C1 segment of cervical spinal cord (tissue), 14 donors: Measurements from ENCODE around the gene ZNF74.
A peak's percentile ranks its signal among the peaks of the same experiment; 100 is the strongest.
"Not testable (repeated sequence)": the region's sequence is repeated elsewhere in the genome, so short reads cannot be mapped to it uniquely, and the experiment has no call there.

Experiments used
- DNase-seq, 14 donors: peaks; one replicate each; lab custom pipeline; 2025; lab: John Stamatoyannopoulos, UW

The ZNF74 gene

GRCh38 chr22:20376281-20376680, 17.7 kb upstream of the ZNF74 start:
- not testable (repeated sequence) for DNase-seq

GRCh38 chr22:20376983-20377382, 17.0 kb upstream of the ZNF74 start:
- DNase-seq = not testable (repeated sequence)

DNA sequence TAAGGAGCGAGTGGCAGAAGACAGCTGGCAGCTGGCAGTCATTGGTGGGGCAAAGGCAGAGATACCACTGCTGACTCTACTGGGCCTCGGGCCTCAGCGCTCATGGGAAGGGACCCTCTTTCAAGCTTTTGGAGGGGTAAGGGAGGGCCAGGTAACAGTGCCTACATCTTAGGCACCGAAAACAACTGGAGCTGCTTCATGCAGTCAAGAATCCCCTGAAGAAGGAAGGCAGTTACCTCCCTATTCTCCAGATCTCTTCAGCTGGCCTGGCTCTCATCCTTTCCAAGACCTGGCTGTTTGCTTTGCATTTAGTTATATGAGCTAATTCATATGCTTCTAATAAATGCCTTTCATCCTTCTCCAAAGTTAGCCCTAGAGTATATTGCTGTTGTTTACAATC, 15.8 kb upstream of the ZNF74 start:
- no peak for DNase-seq

DNA sequence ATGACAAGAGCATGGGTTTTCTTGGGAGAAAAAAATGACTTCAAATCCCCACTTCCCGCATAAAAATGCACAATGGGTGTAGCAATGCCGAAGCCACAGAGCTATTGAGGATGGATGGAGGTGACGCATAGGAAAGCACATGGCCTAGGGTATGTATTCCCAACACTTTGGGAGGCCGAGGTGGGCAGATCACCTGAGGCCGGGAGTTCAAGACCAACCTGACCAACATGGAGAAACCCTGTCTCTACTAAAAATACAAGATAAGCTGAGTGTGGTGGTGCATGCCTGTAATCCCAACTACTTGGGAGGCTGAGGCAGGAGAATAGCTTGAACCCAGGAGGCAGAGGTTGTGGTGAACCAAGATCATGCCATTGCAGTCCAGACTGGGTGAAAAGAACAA, 15.3 kb upstream of the ZNF74 start:
- DNase-seq = not testable (repeated sequence)

DNA sequence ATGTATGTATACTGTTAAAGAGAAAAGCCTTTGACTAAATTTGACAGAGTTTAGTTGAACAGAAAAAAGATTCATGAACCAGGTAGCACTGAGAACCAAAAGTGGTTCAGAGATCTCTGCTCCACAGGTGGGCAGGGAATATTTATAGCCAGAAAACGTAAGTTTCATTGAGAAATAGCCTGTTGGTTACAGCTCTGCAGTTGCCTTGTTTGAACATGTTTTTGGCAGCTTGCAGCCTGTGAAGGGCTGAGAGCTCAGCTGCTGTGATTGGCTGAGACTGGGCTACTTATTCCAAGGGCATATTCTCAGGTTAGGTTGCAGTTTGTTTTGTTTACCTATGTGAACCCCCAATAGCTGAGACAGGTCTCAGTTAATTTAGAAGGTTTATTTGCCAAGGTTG, 13.5 kb upstream of the ZNF74 start:
- DNase-seq = no peak

GRCh38 chr22:20383538-20383937, 10.4 kb upstream of the ZNF74 start:
- no peak for DNase-seq

DNA sequence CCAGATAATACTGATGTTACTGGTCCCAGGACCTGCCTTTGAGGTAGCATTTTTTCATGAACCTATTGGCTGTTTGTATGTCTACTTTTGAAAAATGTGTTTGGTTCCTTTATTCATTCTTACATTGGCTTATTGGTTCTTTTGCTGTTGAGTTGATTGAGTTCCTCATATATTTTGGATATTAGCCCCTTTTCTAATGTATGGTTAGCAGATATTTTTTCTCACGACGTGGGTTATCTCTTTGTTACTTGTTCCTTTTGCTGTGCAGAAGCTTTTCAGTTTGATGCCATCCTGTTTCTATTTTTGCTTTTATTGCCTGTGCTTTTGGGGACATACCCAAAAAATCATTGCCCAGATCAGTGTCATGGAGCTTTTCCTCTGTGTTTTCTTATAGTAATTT, 9.8 kb upstream of the ZNF74 start:
- no peak for DNase-seq

- DNase-seq = no peak
Measured at GRCh38 chr22:20384865-20385264, 9.1 kb upstream of the ZNF74 start.

GRCh38 chr22:20386336-20386735, 7.6 kb upstream of the ZNF74 start:
- DNase-seq = no peak

GRCh38 chr22:20386972-20387371, 7.0 kb upstream of the ZNF74 start:
- DNase-seq = no peak

GRCh38 chr22:20388200-20388599, 5.8 kb upstream of the ZNF74 start:
- DNase-seq = no peak

GRCh38 chr22:20389288-20389687, 4.7 kb upstream of the ZNF74 start:
- no peak for DNase-seq

DNA sequence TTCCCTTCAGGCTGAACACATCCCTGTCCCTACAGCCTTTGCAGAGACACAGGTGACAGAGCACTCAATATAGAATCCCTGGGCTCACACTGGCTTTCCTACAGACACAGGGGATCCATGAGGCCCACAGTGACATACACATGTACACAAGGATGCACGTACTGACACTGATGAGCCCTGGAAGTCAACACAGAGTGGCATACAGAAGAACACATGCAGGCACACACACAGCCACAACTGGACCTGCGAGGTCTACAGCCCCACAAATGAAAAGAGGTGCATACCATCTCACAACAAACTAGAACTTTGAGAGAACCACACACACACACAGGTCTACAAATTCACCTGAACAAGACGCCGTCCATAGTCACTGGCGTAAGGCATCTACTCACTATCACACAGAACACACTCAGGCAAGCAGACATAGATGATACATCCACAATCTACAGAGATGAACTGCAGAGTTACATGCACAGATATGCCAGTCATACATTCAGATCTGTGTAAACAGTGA, 3.5 kb upstream of the ZNF74 start:
- DNase-seq = no peak

DNA sequence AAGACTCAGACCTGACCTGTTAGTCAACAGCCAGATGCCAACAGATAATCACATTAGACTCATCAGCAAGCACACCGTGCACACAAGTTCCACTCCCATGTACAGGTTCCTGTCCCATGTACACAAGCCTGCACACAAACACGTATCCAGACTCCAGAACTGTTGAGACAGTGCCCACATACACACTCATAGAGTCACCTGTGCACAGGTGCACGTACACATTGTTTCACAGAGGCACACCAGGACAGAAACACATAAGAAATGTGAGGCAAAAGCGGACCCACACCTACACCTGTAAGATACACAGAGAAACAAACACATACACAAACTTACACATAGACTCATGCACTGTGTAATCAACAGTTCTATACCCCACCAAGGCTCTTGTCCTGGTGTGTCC, 2.7 kb upstream of the ZNF74 start:
- DNase-seq = no peak

DNA sequence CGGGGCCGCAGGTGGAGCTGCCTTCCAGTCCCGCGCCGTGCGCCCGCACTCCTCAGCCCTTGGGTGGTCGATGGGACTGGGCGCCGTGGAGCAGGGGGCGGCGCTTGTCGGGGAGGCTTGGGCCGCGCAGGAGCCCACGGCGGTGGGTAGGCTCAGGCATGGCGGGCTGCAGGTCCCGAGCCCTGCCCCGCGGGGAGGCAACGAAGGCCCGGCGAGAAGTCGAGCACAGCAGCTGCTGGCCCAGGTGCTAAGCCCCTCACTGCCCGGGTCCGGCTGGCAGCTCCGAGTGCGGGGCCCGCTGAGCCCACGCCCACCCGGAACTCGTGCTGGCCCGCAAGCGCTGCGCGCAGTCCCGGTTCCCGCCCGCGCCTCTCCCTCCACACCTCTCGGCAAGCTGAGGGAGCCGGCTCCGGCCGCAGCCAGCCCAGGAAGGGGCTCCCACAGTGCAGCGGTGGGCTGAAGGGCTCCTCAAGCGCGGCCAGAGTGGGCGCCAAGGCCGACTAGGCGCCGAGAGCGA, 1.5 kb upstream of the ZNF74 start:
- not testable (repeated sequence) for DNase-seq

DNA sequence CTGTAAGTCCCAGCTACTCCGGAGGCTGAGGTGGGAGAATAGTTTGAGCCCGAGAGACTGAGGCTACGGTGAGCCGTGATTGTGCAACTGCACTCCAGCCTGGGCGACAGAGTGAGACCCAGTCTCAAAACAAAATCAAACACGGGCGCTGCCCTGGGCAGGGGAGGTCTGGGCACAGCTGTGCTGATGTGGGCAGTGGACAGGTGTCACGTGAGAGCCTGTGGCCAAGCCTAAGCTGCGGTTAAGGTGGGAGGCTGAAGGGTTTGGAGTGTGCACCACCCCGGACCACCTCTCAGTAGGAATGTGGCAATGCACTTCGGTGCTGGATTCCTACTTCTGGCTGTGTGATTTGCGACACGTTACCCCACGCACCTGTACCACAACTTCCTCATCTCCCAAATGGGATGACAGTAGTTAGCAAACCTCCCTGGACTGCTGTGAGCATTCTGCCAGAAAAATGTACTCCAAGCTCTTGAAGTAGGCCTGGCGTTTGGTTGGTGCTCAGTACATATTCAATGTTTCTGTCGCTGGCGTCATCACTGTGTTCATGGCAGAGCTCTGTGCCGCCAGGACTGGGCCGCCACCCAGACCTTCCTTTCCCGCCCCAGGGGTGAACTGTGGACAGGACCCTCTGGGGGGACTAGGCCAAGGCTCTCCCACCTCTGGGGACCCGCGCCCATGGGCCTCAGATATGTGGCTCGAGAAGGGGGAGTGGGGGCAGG, 807 bp upstream of the ZNF74 start:
- DNase-seq = peak in 1 of 14 donors; percentile 44

DNA sequence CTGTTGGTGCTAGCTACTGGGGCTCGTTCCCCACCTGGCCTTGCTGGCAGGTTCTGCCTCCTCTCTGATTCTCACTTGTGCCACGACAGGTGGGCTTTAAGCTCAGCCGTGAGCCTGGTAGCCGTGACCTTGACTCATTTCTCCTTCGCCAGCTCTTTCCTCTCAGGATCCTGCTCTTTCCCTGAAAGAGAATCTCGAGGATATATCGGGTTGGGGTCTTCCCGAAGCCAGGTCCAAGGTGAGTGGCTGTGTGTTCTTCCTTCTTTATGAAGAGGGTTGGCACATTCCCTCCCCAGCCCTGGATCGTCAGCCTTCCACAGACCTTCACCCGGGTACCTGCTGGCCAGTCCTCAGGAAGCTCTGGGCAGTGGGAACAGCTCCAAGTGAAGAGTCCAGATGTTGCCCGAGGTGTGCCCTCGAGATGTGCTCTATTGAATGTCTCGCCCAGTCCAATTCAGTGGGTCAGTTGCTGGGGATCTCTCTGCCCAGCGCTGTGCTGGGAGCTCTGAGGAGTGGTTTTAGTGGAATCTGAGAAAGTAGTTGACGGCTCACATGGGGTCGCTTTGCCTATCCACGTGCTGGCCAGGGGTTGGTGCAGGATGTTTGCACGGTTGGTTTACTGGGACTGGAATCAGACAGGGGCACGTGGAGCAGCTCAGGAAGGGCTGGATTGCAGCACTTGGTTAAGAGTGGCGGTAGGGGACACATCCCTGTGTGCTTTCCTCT, 1.4 kb downstream of the ZNF74 start:
- no peak for DNase-seq

GRCh38 chr22:20395907-20396287, 1.9 kb downstream of the ZNF74 start:
- no peak for DNase-seq

DNA sequence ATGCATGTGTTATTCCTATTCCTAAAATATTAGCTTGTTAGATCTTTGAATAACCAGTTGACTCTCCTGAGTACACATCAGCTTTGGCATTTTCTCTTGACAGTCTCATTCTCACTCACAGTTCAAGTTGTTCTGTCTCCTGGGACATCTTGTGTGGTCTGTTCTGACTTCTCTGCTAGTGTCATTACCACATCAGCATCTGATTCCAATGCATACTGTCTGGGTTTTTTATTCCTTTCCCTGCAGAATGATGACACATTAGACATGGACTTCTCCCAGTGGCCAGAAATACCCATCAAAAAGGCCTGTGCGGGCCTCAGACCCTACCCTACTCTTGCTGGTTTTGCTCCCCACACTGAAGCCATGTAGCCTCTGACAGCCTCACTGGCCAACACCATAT, 2.7 kb downstream of the ZNF74 start:
- no peak for DNase-seq

- DNase-seq = no peak
Measured at GRCh38 chr22:20397498-20397897, 3.5 kb downstream of the ZNF74 start.

DNA sequence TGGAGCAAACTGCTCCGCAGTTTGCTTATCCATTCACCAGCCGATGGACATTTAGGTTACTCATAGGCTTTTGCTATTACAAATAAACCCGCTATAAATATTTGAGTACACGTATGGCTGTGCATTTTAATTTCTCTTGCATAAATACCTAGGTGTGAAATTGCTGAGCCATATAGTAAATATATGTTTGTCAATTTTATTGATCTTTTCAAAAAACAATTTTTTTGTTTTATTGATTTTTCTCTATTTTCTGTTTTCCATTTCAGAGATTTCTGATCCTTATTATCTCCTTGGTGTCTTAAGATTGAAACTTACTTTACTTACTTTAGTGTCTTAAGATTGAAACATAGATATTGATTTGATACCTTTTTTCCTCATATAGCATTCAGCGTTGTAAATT, 4.5 kb downstream of the ZNF74 start:
- DNase-seq = no peak

DNA sequence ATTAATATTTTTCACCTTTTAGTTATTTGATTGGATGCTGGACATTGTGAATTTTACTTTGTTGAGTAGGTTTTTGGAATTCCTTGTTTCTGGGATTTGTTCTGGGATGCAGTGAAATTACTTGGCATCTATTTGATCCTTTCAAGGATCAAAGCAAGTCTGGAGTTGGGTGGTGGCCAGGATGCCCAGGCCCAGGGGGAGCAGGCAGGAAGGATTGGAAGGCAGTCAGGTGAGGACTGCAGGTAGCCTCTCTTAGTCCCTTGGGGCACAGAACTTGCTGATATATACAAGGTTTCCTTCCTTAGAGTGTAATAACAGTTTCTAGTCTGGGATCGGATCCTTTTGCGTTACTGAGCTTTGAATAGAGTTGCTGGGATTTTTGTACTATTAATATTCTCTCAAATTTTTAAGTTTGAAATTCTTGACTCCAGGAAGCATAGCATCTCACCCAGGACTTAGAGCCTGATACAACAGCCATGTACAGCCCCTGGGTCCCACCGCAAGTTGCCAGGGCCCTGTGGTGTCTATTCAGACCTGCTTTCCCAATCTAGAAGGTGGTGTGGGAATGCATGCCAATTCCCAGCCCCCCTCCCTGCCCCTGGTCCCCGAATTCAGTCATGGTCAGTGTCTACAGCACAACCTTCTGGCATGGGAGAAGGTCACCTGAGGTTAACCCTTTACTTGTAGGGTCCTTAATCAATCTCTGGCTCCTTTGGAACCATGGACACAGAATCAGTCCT, 6.1 kb downstream of the ZNF74 start:
- no peak for DNase-seq
